Neural cell (in vitro differentiated cells): ENCODE measurements around the gene ARID1B. TPM values are rescaled to one million over a fixed set of nuclear protein-coding genes. Genes with fewer than 3 reads are reported as not detected.

Experiments used
- H2AFZ ChIP-seq: fragments of 200-600, 300-800 bp; sonication (generic), shearing (Covaris generic); 2 replicates; pipeline ENCODE4 v1.6.0; 2014; ENCODE audit warnings: low read depth, mild to moderate bottlenecking, antibody characterized with exemption, low read length, moderate library complexity
- H3F3A ChIP-seq: fragments of 200-600 bp; shearing (Covaris generic); 2 replicates; pipeline ENCODE4 v1.6.1; 2016; ENCODE audit warnings: mild to moderate bottlenecking, moderate library complexity, mixed read lengths, antibody characterized with exemption, low read length; ENCODE audit not compliant: insufficient read depth, poor library complexity, severe bottlenecking
- H3K27ac ChIP-seq: fragments of 200-600, 300-800 bp; sonication (generic), shearing (Covaris generic); 2 replicates; pipeline ENCODE4 v1.5.1; 2014; ENCODE audit warnings: mild to moderate bottlenecking, low read length, moderate library complexity
- H3K27me3 ChIP-seq: fragments of 300-800, 200-600 bp; sonication (generic), shearing (Covaris generic); 2 replicates; pipeline ENCODE4 v1.6.0; 2014; ENCODE audit warnings: mild to moderate bottlenecking, low read depth, low read length, moderate library complexity; ENCODE audit not compliant: insufficient read depth
- H3K36me3 ChIP-seq: fragments of 300-800, 200-600 bp; sonication (generic), shearing (Covaris generic); 2 replicates; pipeline ENCODE4 v1.5.1; 2014; ENCODE audit warnings: mild to moderate bottlenecking, antibody characterized with exemption, low read length, moderate library complexity; ENCODE audit not compliant: insufficient read depth
- H3K4me2 ChIP-seq: fragments of 300-800, 200-600 bp; sonication (generic), shearing (Covaris generic); 2 replicates; pipeline ENCODE4 v1.6.0; 2014; ENCODE audit warnings: mild to moderate bottlenecking, low read length
- H3K4me3 ChIP-seq: fragments of 300-800, 200-600 bp; sonication (generic), shearing (Covaris generic); 2 replicates; pipeline ENCODE4 v1.5.1; 2014; ENCODE audit warnings: mild to moderate bottlenecking, low read length, moderate library complexity
- H3K79me2 ChIP-seq: fragments of 200-600 bp; shearing (Covaris generic); replicated peaks from 2 replicates; pipeline ENCODE4 v1.6.0; 2014; ENCODE audit warnings: mild to moderate bottlenecking, low read length, moderate library complexity; ENCODE audit not compliant: insufficient read depth
- H3K9ac ChIP-seq: fragments of 300-800, 200-600 bp; sonication (generic), shearing (Covaris generic); 2 replicates; pipeline ENCODE4 v1.6.1; 2016; ENCODE audit warnings: mild to moderate bottlenecking, low read length, mixed read lengths
- H3K9me2 ChIP-seq: fragments of 200-600 bp; shearing (Covaris generic); 2 replicates; pipeline ENCODE4 v1.6.1; 2016; ENCODE audit warnings: mild to moderate bottlenecking, low read length, mixed read lengths; ENCODE audit not compliant: insufficient read depth
- H3K9me3 ChIP-seq: fragments of 200-600, 300-800 bp; sonication (generic), shearing (Covaris generic); 2 replicates; pipeline ENCODE4 v1.6.1; 2016; ENCODE audit warnings: mild to moderate bottlenecking, mixed run types, low read length, moderate library complexity, mixed read lengths
- H4K20me1 ChIP-seq: fragments of 200-600 bp; shearing (Covaris generic); 2 replicates; pipeline ENCODE4 v1.6.1; 2016; ENCODE audit warnings: mild to moderate bottlenecking, mixed run types; ENCODE audit not compliant: insufficient read depth
- EP300 ChIP-seq: fragments of 450-650 bp; conservative IDR thresholded peaks from 2 replicates; pipeline ENCODE4 v1.6.1; 2014; ENCODE audit warnings: antibody characterized with exemption, mild to moderate bottlenecking, moderate library complexity; ENCODE audit not compliant: poor library complexity, severe bottlenecking
- EZH2 ChIP-seq: fragments of 200-600, 300-800 bp; shearing (Covaris generic), sonication (generic); IDR thresholded peaks from 2 replicates; pipeline ENCODE4 v1.6.1; 2014; ENCODE audit warnings: antibody characterized with exemption, low read length, borderline replicate concordance, mild to moderate bottlenecking; ENCODE audit not compliant: insufficient read depth, poor library complexity, severe bottlenecking
- MXI1 ChIP-seq: fragments of 450-650 bp; conservative IDR thresholded peaks from 2 replicates; pipeline ENCODE4 v1.6.1; 2014; ENCODE audit warnings: antibody characterized with exemption, mild to moderate bottlenecking; ENCODE audit not compliant: poor library complexity, severe bottlenecking
- POLR2AphosphoS5 ChIP-seq: IDR thresholded peaks from 2 replicates; pipeline ENCODE4 v1.6.1; 2012
- RAD21 ChIP-seq: fragments of 450-650 bp; conservative IDR thresholded peaks from 2 replicates; pipeline ENCODE4 v1.6.1; 2014; ENCODE audit warnings: antibody characterized with exemption, mild to moderate bottlenecking, moderate library complexity
- SMC3 ChIP-seq: fragments of 450-650 bp; conservative IDR thresholded peaks from 2 replicates; pipeline ENCODE4 v1.6.1; 2014; ENCODE audit warnings: antibody characterized with exemption, mild to moderate bottlenecking, moderate library complexity; ENCODE audit not compliant: poor library complexity
- TAF1 ChIP-seq: IDR thresholded peaks from 2 replicates; pipeline ENCODE4 v1.6.1; 2012; ENCODE audit warnings: low read depth
- polyA plus RNA-seq: library from polyadenylated mRNA; depleted of rRNA; stranded (reverse); fragments of >200 nt; gene quantifications from 2 replicates; pipeline ENCODE4 v1.2.3, GENCODE V29; 2014
- TF ChIP-seq, protein P1 (sequence below): fragments of 450-650 bp; IDR thresholded peaks from 2 replicates; pipeline ENCODE4 v1.5.1; 2014; ENCODE audit warnings: antibody characterized with exemption, mild to moderate bottlenecking, moderate library complexity; ENCODE audit not compliant: poor library complexity, severe bottlenecking
- TF ChIP-seq, protein P2 (sequence below): IDR thresholded peaks from 2 replicates; pipeline ENCODE4 v1.6.1; 2012; ENCODE audit warnings: borderline replicate concordance

ARID1B gene
- polyA plus RNA-seq, 1 donor from 2014 or later, result 35.0 TPM

DNA sequence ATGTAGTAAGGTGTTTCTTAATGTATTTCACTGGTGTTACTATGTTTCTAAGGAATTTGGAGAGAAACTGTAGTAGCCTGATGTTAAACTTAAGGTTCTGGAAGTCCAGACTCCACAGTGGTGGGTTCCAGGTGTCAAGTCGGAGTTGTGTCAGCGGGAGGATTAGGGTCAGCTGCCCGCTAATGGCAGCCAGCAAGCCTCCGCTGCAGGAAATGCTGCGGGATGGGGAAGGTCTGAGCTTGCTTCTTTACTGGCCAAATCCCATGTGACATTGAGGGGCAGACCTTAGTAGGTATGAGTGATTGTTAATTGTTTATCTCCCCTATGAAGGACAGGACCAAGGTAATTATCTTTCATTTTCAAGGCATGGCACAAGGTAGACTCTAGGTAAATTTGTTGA lies 3.7 kb upstream of the ARID1B start:
- H3K27ac ChIP-seq, result no peak overlapping the region
- H3K9me2 ChIP-seq, result no peaks in the 10 kb centered on the region
- no peak overlapping the region for H3K4me3 ChIP-seq
- H3K36me3 ChIP-seq, result no peaks in the 10 kb centered on the region
- H3K27me3 ChIP-seq, result peaks cover 6% of the 10 kb centered on the region
- H3F3A ChIP-seq, result no peaks in the 10 kb centered on the region
- no peak overlapping the region for H2AFZ ChIP-seq
- no peaks in the 10 kb centered on the region for H3K9me3 ChIP-seq
- H3K79me2 ChIP-seq, result peaks cover 17% of the 10 kb centered on the region
- H3K4me2 ChIP-seq, result no peak overlapping the region
- no peak for TF ChIP-seq RAD21
- no peak for TF ChIP-seq TAF1
- TF ChIP-seq POLR2AphosphoS5, result no peak
- TF ChIP-seq SMC3, result no peak
- no peak for TF ChIP-seq EZH2
- TF ChIP-seq, protein P1, sequence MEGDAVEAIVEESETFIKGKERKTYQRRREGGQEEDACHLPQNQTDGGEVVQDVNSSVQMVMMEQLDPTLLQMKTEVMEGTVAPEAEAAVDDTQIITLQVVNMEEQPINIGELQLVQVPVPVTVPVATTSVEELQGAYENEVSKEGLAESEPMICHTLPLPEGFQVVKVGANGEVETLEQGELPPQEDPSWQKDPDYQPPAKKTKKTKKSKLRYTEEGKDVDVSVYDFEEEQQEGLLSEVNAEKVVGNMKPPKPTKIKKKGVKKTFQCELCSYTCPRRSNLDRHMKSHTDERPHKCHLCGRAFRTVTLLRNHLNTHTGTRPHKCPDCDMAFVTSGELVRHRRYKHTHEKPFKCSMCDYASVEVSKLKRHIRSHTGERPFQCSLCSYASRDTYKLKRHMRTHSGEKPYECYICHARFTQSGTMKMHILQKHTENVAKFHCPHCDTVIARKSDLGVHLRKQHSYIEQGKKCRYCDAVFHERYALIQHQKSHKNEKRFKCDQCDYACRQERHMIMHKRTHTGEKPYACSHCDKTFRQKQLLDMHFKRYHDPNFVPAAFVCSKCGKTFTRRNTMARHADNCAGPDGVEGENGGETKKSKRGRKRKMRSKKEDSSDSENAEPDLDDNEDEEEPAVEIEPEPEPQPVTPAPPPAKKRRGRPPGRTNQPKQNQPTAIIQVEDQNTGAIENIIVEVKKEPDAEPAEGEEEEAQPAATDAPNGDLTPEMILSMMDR, result no peak
- H3K9ac ChIP-seq, result no peak overlapping the region
- no peaks in the 10 kb centered on the region for H4K20me1 ChIP-seq

DNA sequence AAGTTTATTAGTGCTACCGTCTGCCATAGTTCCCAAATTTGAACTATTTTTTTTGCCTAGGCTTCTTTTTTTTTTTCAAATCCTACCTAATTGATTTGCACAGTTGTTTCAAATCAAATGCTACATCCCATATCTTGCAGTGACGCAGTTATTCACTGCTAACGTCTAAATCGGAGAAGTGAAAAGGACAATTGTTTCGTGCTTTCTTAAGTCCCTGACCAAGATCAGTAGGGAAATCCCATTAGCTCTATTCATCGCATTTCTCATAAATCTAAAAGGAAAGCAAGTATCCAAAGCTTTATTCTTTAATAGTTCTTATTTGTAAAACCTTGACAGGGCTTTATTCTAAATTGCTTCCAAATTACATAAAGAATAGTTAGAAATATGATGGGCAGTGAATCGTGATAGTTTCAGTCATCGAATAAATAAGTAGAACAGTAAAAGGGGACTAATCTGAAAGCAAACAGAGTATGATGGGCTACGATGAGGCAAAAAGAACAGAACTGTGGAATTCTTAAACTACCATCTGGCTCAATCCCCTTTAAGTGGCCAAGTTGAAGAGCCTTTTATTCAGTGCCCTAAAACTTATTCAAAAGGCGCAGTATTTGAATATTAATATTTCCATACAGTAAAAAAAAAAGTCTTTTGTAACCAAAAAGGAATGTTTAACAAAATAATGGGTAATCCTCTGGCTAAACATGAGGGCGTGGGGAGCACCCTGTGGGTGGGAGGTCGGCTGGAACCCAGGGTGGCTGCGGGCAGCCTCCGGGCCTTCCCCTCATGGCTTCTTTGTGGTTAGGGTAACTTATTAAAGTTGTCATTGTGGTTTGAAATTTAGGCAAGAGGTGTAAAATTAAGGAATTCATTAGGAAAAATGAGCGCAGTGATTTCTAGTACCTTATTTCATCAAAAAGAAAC lies 3.0 kb upstream of the ARID1B start:
- Histone ChIP-seq H3F3A (no peaks in the 10 kb centered on the region), H3K9me3 (no peaks in the 10 kb centered on the region), H3K9ac (no peak overlapping the region), H3K4me2 (no peak overlapping the region), H3K4me3 (no peak overlapping the region), H3K79me2 (peaks cover 17% of the 10 kb centered on the region), H2AFZ (no peak overlapping the region), H3K9me2 (no peaks in the 10 kb centered on the region), H3K36me3 (no peaks in the 10 kb centered on the region), H3K27me3 (peaks cover 6% of the 10 kb centered on the region), H3K27ac (no peak overlapping the region), H4K20me1 (no peaks in the 10 kb centered on the region)
- TF ChIP-seq, protein P2, sequence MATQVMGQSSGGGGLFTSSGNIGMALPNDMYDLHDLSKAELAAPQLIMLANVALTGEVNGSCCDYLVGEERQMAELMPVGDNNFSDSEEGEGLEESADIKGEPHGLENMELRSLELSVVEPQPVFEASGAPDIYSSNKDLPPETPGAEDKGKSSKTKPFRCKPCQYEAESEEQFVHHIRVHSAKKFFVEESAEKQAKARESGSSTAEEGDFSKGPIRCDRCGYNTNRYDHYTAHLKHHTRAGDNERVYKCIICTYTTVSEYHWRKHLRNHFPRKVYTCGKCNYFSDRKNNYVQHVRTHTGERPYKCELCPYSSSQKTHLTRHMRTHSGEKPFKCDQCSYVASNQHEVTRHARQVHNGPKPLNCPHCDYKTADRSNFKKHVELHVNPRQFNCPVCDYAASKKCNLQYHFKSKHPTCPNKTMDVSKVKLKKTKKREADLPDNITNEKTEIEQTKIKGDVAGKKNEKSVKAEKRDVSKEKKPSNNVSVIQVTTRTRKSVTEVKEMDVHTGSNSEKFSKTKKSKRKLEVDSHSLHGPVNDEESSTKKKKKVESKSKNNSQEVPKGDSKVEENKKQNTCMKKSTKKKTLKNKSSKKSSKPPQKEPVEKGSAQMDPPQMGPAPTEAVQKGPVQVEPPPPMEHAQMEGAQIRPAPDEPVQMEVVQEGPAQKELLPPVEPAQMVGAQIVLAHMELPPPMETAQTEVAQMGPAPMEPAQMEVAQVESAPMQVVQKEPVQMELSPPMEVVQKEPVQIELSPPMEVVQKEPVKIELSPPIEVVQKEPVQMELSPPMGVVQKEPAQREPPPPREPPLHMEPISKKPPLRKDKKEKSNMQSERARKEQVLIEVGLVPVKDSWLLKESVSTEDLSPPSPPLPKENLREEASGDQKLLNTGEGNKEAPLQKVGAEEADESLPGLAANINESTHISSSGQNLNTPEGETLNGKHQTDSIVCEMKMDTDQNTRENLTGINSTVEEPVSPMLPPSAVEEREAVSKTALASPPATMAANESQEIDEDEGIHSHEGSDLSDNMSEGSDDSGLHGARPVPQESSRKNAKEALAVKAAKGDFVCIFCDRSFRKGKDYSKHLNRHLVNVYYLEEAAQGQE, result no peak
- TF ChIP-seq EP300 (no peak), POLR2AphosphoS5 (no peak), MXI1 (no peak), EZH2 (no peak), SMC3 (no peak), TAF1 (no peak), RAD21 (no peak)
- TF ChIP-seq, protein P1, result no peak
